ENCODE measurements around the gene TBL1Y. TPM values are rescaled to one million over a fixed set of nuclear protein-coding genes. Genes with fewer than 3 reads are reported as not detected.

The TBL1Y gene
- total RNA-seq, 1 donor from 2014 or later = 0.52 TPM

- no peak overlapping the region for H3K4me3 ChIP-seq (ENCODE audit: low read length in 3 of 3)
- no peaks in the 10 kb centered on the region for H3K36me3 ChIP-seq (ENCODE audit: control insufficient read depth in 3 of 3, insufficient read depth in 3 of 3, low read length in 3 of 3)
- H3K9ac ChIP-seq (ENCODE audit: low read depth in 1 of 3, low read length in 3 of 3) = no peak overlapping the region
- H3K9me3 ChIP-seq (ENCODE audit: control insufficient read depth in 3 of 3, low read length in 3 of 3) = no peaks in the 10 kb centered on the region
- H3K27ac ChIP-seq (ENCODE audit: low read depth, low read length) = no peak overlapping the region
- no peaks in the 10 kb centered on the region for H3K4me1 ChIP-seq (ENCODE audit: control insufficient read depth in 3 of 3, insufficient read depth in 3 of 3, low read length in 3 of 3)
- no peaks in the 10 kb centered on the region for H3K27me3 ChIP-seq (ENCODE audit: control insufficient read depth in 3 of 3, insufficient read depth in 3 of 3, low read length in 3 of 3)
These were observed 57.2 kb downstream of the TBL1Y start for GRCh38 chrY:6967736-6968135.

- no peaks in the 10 kb centered on the region for H3K27me3 ChIP-seq (ENCODE audit: control insufficient read depth in 3 of 3, insufficient read depth in 3 of 3, low read length in 3 of 3)
- no peaks in the 10 kb centered on the region for H3K36me3 ChIP-seq (ENCODE audit: control insufficient read depth in 3 of 3, insufficient read depth in 3 of 3, low read length in 3 of 3)
- no peaks in the 10 kb centered on the region for H3K4me1 ChIP-seq (ENCODE audit: control insufficient read depth in 3 of 3, insufficient read depth in 3 of 3, low read length in 3 of 3)
- no peaks in the 10 kb centered on the region for H3K9me3 ChIP-seq (ENCODE audit: control insufficient read depth in 3 of 3, low read length in 3 of 3)
- no peak overlapping the region for H3K9ac ChIP-seq (ENCODE audit: low read depth in 1 of 3, low read length in 3 of 3)
- H3K4me3 ChIP-seq (ENCODE audit: low read length in 3 of 3) = no peak overlapping the region
- H3K27ac ChIP-seq (ENCODE audit: low read depth, low read length) = no peak overlapping the region
These were observed 57.7 kb downstream of the TBL1Y start for GRCh38 chrY:6968191-6968590.

GRCh38 chrY:6972271-6972887 is 61.9 kb downstream of the TBL1Y start:
- H3K4me3 ChIP-seq (ENCODE audit: low read length in 3 of 3) = no peak overlapping the region
- H3K9me3 ChIP-seq (ENCODE audit: control insufficient read depth in 3 of 3, low read length in 3 of 3) = no peaks in the 10 kb centered on the region
- H3K27ac ChIP-seq (ENCODE audit: low read depth, low read length) = no peak overlapping the region
- no peaks in the 10 kb centered on the region for H3K27me3 ChIP-seq (ENCODE audit: control insufficient read depth in 3 of 3, insufficient read depth in 3 of 3, low read length in 3 of 3)
- H3K36me3 ChIP-seq (ENCODE audit: control insufficient read depth in 3 of 3, insufficient read depth in 3 of 3, low read length in 3 of 3) = no peaks in the 10 kb centered on the region
- H3K9ac ChIP-seq (ENCODE audit: low read depth in 1 of 3, low read length in 3 of 3) = no peak overlapping the region
- H3K4me1 ChIP-seq (ENCODE audit: control insufficient read depth in 3 of 3, insufficient read depth in 3 of 3, low read length in 3 of 3) = no peaks in the 10 kb centered on the region

GRCh38 chrY:6974971-6975370 is 64.5 kb downstream of the TBL1Y start:
- Histone ChIP-seq H3K4me1 (ENCODE audit: control insufficient read depth in 3 of 3, insufficient read depth in 3 of 3, low read length in 3 of 3) (no peaks in the 10 kb centered on the region), H3K27me3 (ENCODE audit: control insufficient read depth in 3 of 3, insufficient read depth in 3 of 3, low read length in 3 of 3) (no peaks in the 10 kb centered on the region), H3K36me3 (ENCODE audit: control insufficient read depth in 3 of 3, insufficient read depth in 3 of 3, low read length in 3 of 3) (no peaks in the 10 kb centered on the region), H3K9me3 (ENCODE audit: control insufficient read depth in 3 of 3, low read length in 3 of 3) (no peaks in the 10 kb centered on the region), H3K27ac (ENCODE audit: low read depth, low read length) (no peak overlapping the region), H3K9ac (ENCODE audit: low read depth in 1 of 3, low read length in 3 of 3) (no peak overlapping the region), H3K4me3 (ENCODE audit: low read length in 3 of 3) (no peak overlapping the region)

GRCh38 chrY:6977783-6978182 is 67.3 kb downstream of the TBL1Y start:
- Histone ChIP-seq H3K4me1 (ENCODE audit: control insufficient read depth in 3 of 3, insufficient read depth in 3 of 3, low read length in 3 of 3) (no peaks in the 10 kb centered on the region), H3K9ac (ENCODE audit: low read depth in 1 of 3, low read length in 3 of 3) (no peak overlapping the region), H3K36me3 (ENCODE audit: control insufficient read depth in 3 of 3, insufficient read depth in 3 of 3, low read length in 3 of 3) (no peaks in the 10 kb centered on the region), H3K4me3 (ENCODE audit: low read length in 3 of 3) (no peak overlapping the region), H3K27me3 (ENCODE audit: control insufficient read depth in 3 of 3, insufficient read depth in 3 of 3, low read length in 3 of 3) (no peaks in the 10 kb centered on the region), H3K9me3 (ENCODE audit: control insufficient read depth in 3 of 3, low read length in 3 of 3) (no peaks in the 10 kb centered on the region), H3K27ac (ENCODE audit: low read depth, low read length) (no peak overlapping the region)

GRCh38 chrY:6983221-6983620 is 72.7 kb downstream of the TBL1Y start:
- no peaks in the 10 kb centered on the region for H3K4me1 ChIP-seq (ENCODE audit: control insufficient read depth in 3 of 3, insufficient read depth in 3 of 3, low read length in 3 of 3)
- H3K27ac ChIP-seq (ENCODE audit: low read depth, low read length) = no peak overlapping the region
- H3K9me3 ChIP-seq (ENCODE audit: control insufficient read depth in 3 of 3, low read length in 3 of 3) = no peaks in the 10 kb centered on the region
- H3K4me3 ChIP-seq (ENCODE audit: low read length in 3 of 3) = no peak overlapping the region
- no peaks in the 10 kb centered on the region for H3K36me3 ChIP-seq (ENCODE audit: control insufficient read depth in 3 of 3, insufficient read depth in 3 of 3, low read length in 3 of 3)
- H3K27me3 ChIP-seq (ENCODE audit: control insufficient read depth in 3 of 3, insufficient read depth in 3 of 3, low read length in 3 of 3) = no peaks in the 10 kb centered on the region
- no peak overlapping the region for H3K9ac ChIP-seq (ENCODE audit: low read depth in 1 of 3, low read length in 3 of 3)

GRCh38 chrY:6987811-6988210 is 77.3 kb downstream of the TBL1Y start:
- H3K27ac ChIP-seq (ENCODE audit: low read depth, low read length) = no peak overlapping the region
- H3K27me3 ChIP-seq (ENCODE audit: control insufficient read depth in 3 of 3, insufficient read depth in 3 of 3, low read length in 3 of 3) = no peaks in the 10 kb centered on the region
- no peaks in the 10 kb centered on the region for H3K9me3 ChIP-seq (ENCODE audit: control insufficient read depth in 3 of 3, low read length in 3 of 3)
- no peaks in the 10 kb centered on the region for H3K4me1 ChIP-seq (ENCODE audit: control insufficient read depth in 3 of 3, insufficient read depth in 3 of 3, low read length in 3 of 3)
- no peak overlapping the region for H3K4me3 ChIP-seq (ENCODE audit: low read length in 3 of 3)
- no peak overlapping the region for H3K9ac ChIP-seq (ENCODE audit: low read depth in 1 of 3, low read length in 3 of 3)
- H3K36me3 ChIP-seq (ENCODE audit: control insufficient read depth in 3 of 3, insufficient read depth in 3 of 3, low read length in 3 of 3) = no peaks in the 10 kb centered on the region

- Histone ChIP-seq H3K4me3 (ENCODE audit: low read length in 3 of 3) (no peak overlapping the region), H3K36me3 (ENCODE audit: control insufficient read depth in 3 of 3, insufficient read depth in 3 of 3, low read length in 3 of 3) (no peaks in the 10 kb centered on the region), H3K9ac (ENCODE audit: low read depth in 1 of 3, low read length in 3 of 3) (no peak overlapping the region), H3K27ac (ENCODE audit: low read depth, low read length) (no peak overlapping the region), H3K4me1 (ENCODE audit: control insufficient read depth in 3 of 3, insufficient read depth in 3 of 3, low read length in 3 of 3) (no peaks in the 10 kb centered on the region), H3K27me3 (ENCODE audit: control insufficient read depth in 3 of 3, insufficient read depth in 3 of 3, low read length in 3 of 3) (no peaks in the 10 kb centered on the region), H3K9me3 (ENCODE audit: control insufficient read depth in 3 of 3, low read length in 3 of 3) (no peaks in the 10 kb centered on the region)
These were observed 79.6 kb downstream of the TBL1Y start for GRCh38 chrY:6989886-6990620.

- Histone ChIP-seq H3K36me3 (ENCODE audit: control insufficient read depth in 3 of 3, insufficient read depth in 3 of 3, low read length in 3 of 3) (no peaks in the 10 kb centered on the region), H3K4me3 (ENCODE audit: low read length in 3 of 3) (no peak overlapping the region), H3K9me3 (ENCODE audit: control insufficient read depth in 3 of 3, low read length in 3 of 3) (no peaks in the 10 kb centered on the region), H3K27ac (ENCODE audit: low read depth, low read length) (no peak overlapping the region), H3K27me3 (ENCODE audit: control insufficient read depth in 3 of 3, insufficient read depth in 3 of 3, low read length in 3 of 3) (no peaks in the 10 kb centered on the region), H3K9ac (ENCODE audit: low read depth in 1 of 3, low read length in 3 of 3) (no peak overlapping the region), H3K4me1 (ENCODE audit: control insufficient read depth in 3 of 3, insufficient read depth in 3 of 3, low read length in 3 of 3) (peaks cover 0 to 2% (median 0%) of the 10 kb centered on the region in 3 donors)
These were observed 81.5 kb downstream of the TBL1Y start for GRCh38 chrY:6992041-6992440.

- Histone ChIP-seq H3K27me3 (ENCODE audit: control insufficient read depth in 3 of 3, insufficient read depth in 3 of 3, low read length in 3 of 3) (no peaks in the 10 kb centered on the region), H3K9ac (ENCODE audit: low read depth in 1 of 3, low read length in 3 of 3) (no peak overlapping the region), H3K27ac (ENCODE audit: low read depth, low read length) (no peak overlapping the region), H3K4me3 (ENCODE audit: low read length in 3 of 3) (no peak overlapping the region), H3K4me1 (ENCODE audit: control insufficient read depth in 3 of 3, insufficient read depth in 3 of 3, low read length in 3 of 3) (peaks cover 0 to 2% (median 0%) of the 10 kb centered on the region in 3 donors), H3K36me3 (ENCODE audit: control insufficient read depth in 3 of 3, insufficient read depth in 3 of 3, low read length in 3 of 3) (no peaks in the 10 kb centered on the region), H3K9me3 (ENCODE audit: control insufficient read depth in 3 of 3, low read length in 3 of 3) (no peaks in the 10 kb centered on the region)
These were observed 85.5 kb downstream of the TBL1Y start for GRCh38 chrY:6995987-6996386.
